GM12878 (cell line): ENCODE data around the gene PREX1. TPM values are rescaled to one million over a fixed set of nuclear protein-coding genes. Genes with fewer than 3 reads are reported as not detected.

ENCODE experiments used
- ATAC-seq: fragments of 200-7000 bp; cut with Tn5 transposase; 3 replicates; pipeline ENCODE4 v1.9.1; 2020; ENCODE audit warnings: mild to moderate bottlenecking, moderate library complexity
- BruUV-seq: library from RNA; stranded (reverse); fragments of 400-500 nt; replicated peaks from 2 replicates; lab custom pipeline; 2021; lab: Mats Ljungman, UMichigan
- CTCF ChIA-PET: fragments of 300-600 bp; sonication (Branson Sonifier 250); formaldehyde crosslinking; extraction: SDS; loops from one replicate; lab custom pipeline; 2021; ENCODE audit warnings: inconsistent platforms; lab: Yijun Ruan, JAX
- POLR2A ChIA-PET: fragments of 350-600 bp; formaldehyde crosslinking; extraction: SDS; loops from one replicate; lab custom pipeline; 2021; ENCODE audit warnings: inconsistent platforms; lab: Charles Lee
- RAD21 ChIA-PET: fragments of 300-600 bp; sonication (Branson Sonifier 250); formaldehyde crosslinking; loops from one replicate; lab custom pipeline; 2023; ENCODE audit warnings: antibody characterized with exemption; ENCODE audit not compliant: unreplicated experiment; lab: Charles Lee
- SMC1A ChIA-PET: fragments of 300-600 bp; sonication (Branson Sonifier 250); formaldehyde crosslinking; loops from one replicate; lab custom pipeline; 2023; ENCODE audit not compliant: unreplicated experiment, uncharacterized antibody; lab: Charles Lee
- DNase-seq: peaks from one replicate; pipeline ENCODE4 v3.0.0-alpha.2; 2011; ENCODE audit warnings: low read depth, low spot score
- FAIRE-seq: peaks from 3 replicates; lab custom pipeline; 2011; peaks lifted over from hg19 to GRCh38; lab: Jason Lieb, UNC
- H2AFZ ChIP-seq: 2 replicates; pipeline ENCODE4 v1.6.0; 2011; ENCODE audit warnings: low read depth, low read length, control low read depth; ENCODE audit not compliant: control insufficient read depth
- H3K27ac ChIP-seq: 2 replicates; pipeline ENCODE4 v1.5.1; 2011; ENCODE audit warnings: control low read depth; ENCODE audit not compliant: control insufficient read depth, insufficient read depth
- H3K27me3 ChIP-seq, 2 experiments: replicated peaks in 1 of 2; 2 replicates each; pipeline versions ENCODE4 v1.6.0 to v1.6.1; 2011; ENCODE audit warnings: low read length in 1 of 2; ENCODE audit not compliant: control insufficient read depth in 2 of 2, insufficient read depth in 2 of 2
- H3K36me3 ChIP-seq, 2 experiments: 2 replicates each; pipeline ENCODE4 v1.5.1; 2011; ENCODE audit warnings: low read length in 1 of 2; ENCODE audit not compliant: control insufficient read depth in 2 of 2, insufficient read depth in 2 of 2
- H3K4me1 ChIP-seq: 2 replicates; pipeline ENCODE4 v1.6.1; 2011; ENCODE audit warnings: mild to moderate bottlenecking, low read length, moderate library complexity, mixed read lengths; ENCODE audit not compliant: control insufficient read depth, insufficient read depth
- H3K4me2 ChIP-seq: 2 replicates; pipeline ENCODE4 v1.6.0; 2011; ENCODE audit warnings: control low read depth; ENCODE audit not compliant: control insufficient read depth, insufficient read depth
- H3K4me3 ChIP-seq: fragments of 200-600 bp; sonication (generic); 2 replicates; pipeline ENCODE4 v1.5.1; 2016
- H3K79me2 ChIP-seq: 2 replicates; pipeline ENCODE4 v1.6.0; 2011; ENCODE audit warnings: low read length; ENCODE audit not compliant: control insufficient read depth, insufficient read depth
- H3K9ac ChIP-seq: 2 replicates; pipeline ENCODE4 v1.8.0; 2011; ENCODE audit warnings: low read length, control low read depth, mixed read lengths; ENCODE audit not compliant: control insufficient read depth, insufficient read depth
- H3K9me3 ChIP-seq: replicated peaks from 3 replicates; pipeline ENCODE4 v1.5.1; 2011; ENCODE audit warnings: mild to moderate bottlenecking, low read length; ENCODE audit not compliant: control insufficient read depth, insufficient read depth
- H4K20me1 ChIP-seq: 2 replicates; pipeline ENCODE4 v1.6.0; 2011; ENCODE audit not compliant: control insufficient read depth, insufficient read depth
- ATF3 ChIP-seq: IDR thresholded peaks from 2 replicates; pipeline ENCODE4 v1.6.1; 2011; ENCODE audit warnings: low read depth, mild to moderate bottlenecking, low read length, moderate library complexity, borderline replicate concordance; ENCODE audit errors: extremely low read depth
- BHLHE40 ChIP-seq, 2 experiments: fragments of 450-650 bp in 1 of 2; IDR thresholded peaks; 2 replicates each; pipeline ENCODE4 v1.6.1; 2011 to 2017; ENCODE audit warnings: low read depth in 2 of 2, borderline replicate concordance in 1 of 2, improper control_type of control experiment in 1 of 2, low read length in 1 of 2, mild to moderate bottlenecking in 1 of 2
- EGR1 ChIP-seq, 2 experiments: IDR thresholded peaks; 1 replicate in 1 of 2; 2 replicates in 1 of 2; pipeline ENCODE4 v1.6.1; 2011 to 2012; ENCODE audit warnings: low read depth in 2 of 2, low read length in 2 of 2, borderline replicate concordance in 1 of 2, mild to moderate bottlenecking in 1 of 2, moderate library complexity in 1 of 2
- FOXK2 ChIP-seq: fragments of 450-650 bp; IDR thresholded peaks from 2 replicates; pipeline ENCODE4 v1.6.1; 2017; ENCODE audit warnings: mild to moderate bottlenecking, moderate library complexity
- HDGF ChIP-seq: fragments of 450-650 bp; IDR thresholded peaks from 2 replicates; pipeline ENCODE4 v1.6.1; 2016; ENCODE audit warnings: antibody characterized with exemption
- POU2F2 ChIP-seq: IDR thresholded peaks from 3 replicates; pipeline ENCODE4 v1.6.1; 2011; ENCODE audit warnings: low read depth, mild to moderate bottlenecking, low read length, borderline replicate concordance
- SKIL ChIP-seq: fragments of 450-650 bp; IDR thresholded peaks from 2 replicates; pipeline ENCODE4 v1.6.1; 2017; ENCODE audit warnings: mild to moderate bottlenecking, low read depth, inconsistent platforms; ENCODE audit not compliant: poor library complexity, severe bottlenecking
- TCF3 ChIP-seq: IDR thresholded peaks from 2 replicates; pipeline ENCODE4 v1.6.1; 2012; ENCODE audit warnings: low read depth, mild to moderate bottlenecking, low read length, borderline replicate concordance; ENCODE audit not compliant: insufficient read depth
- TCF7 ChIP-seq: IDR thresholded peaks from 2 replicates; pipeline ENCODE4 v1.6.1; 2014; ENCODE audit warnings: antibody characterized with exemption, borderline replicate concordance
- WGBS: methylation state at CpG from one replicate; pipeline ENCODE4 v1.1.6; 2016; ENCODE audit warnings: low lambda C conversion rate; ENCODE audit not compliant: insufficient replicate concordance, insufficient coverage; ENCODE audit errors: missing lambda C conversion rate; 5-methylcytosine and 5-hydroxymethylcytosine counted together
- in situ Hi-C: fragments of 300-500 bp; cut with MboI; formaldehyde crosslinking; loops from 9 replicates; pipeline ENCODE4 v1.14.3; 2018; ENCODE audit warnings: mixed read lengths
- intact Hi-C: fragments of 100-400 bp; cut with micrococcal nuclease; formaldehyde crosslinking; loops from one replicate; pipeline ENCODE4 v1.14.2; 2022; ENCODE audit not compliant: unreplicated experiment
- polyA plus RNA-seq, 11 experiments: library from polyadenylated mRNA; depleted of rRNA in 4 of 11; unstranded in 6 of 11; stranded (reverse) in 5 of 11; fragments of >200 nt; fragmentation: Nextera tagmentation in 4 of 11; fragmentation: Illumina TruSeq in 1 of 11; extraction: Ambion mirVana in 4 of 11; extraction: Trizol in 1 of 11; gene quantifications; 1 replicate in 1 of 11; 2 replicates in 10 of 11; pipeline versions ENCODE4 v1.2.1 to v1.2.3, GENCODE V29; 2011 to 2016; ENCODE audit warnings: inconsistent platforms in 2 of 11, missing spikeins in 2 of 11, low read depth in 1 of 11
- total RNA-seq, 4 experiments: library from RNA; depleted of rRNA in 3 of 4; stranded (reverse); fragments of >200 nt in 3 of 4; fragmentation: Illumina TruSeq in 1 of 4; extraction: Trizol in 1 of 4; gene quantifications; 2 replicates each; pipeline versions ENCODE4 v1.2.1 to v1.2.3, GENCODE V29; 2013 to 2021

PREX1 gene
- total and polyA plus RNA-seq, 10 of the 15 experiments (the other 5 are each of a cell fraction or from before 2014, with no cell fraction given) = 2.6 to 114 (median 38.9) TPM

GRCh38 chr20:48703107-48703506 is 124.7 kb downstream of the PREX1 start:
- Histone ChIP-seq H3K79me2 (no peaks in the 10 kb centered on the region; the same call in none of the 2 replicates), H3K4me3 (no peak overlapping the region), H3K9me3 (no peaks in the 10 kb centered on the region), H3K36me3 (peaks cover 44 to 47% of the 10 kb centered on the region in 2 experiments), H3K4me2 (no peak overlapping the region), H3K4me1 (no peaks in the 10 kb centered on the region), H3K9ac (no peak overlapping the region), H4K20me1 (no peaks in the 10 kb centered on the region; the same call in none of the 2 replicates), H3K27ac (no peak overlapping the region), H2AFZ (no peak overlapping the region), H3K27me3 (no peaks in the 10 kb centered on the region)
- intact Hi-C loops = no loop called here
- BruUV-seq = no TSS peak
- RAD21 ChIA-PET = no interaction called here
- CTCF ChIA-PET = no interaction called here
- no peak for ATAC-seq
- DNase-seq = no peak
- FAIRE-seq = no peak
- in situ Hi-C loops = no loop called here
- POLR2A ChIA-PET = no interaction called here
- no peak for TF ChIP-seq BHLHE40 (IDR thresholded peaks at IDR 0.05; ENCODE audit: borderline replicate concordance in 1 of 2, low read depth in 2 of 2, low read length in 1 of 2)
- TF ChIP-seq SKIL = no peak
- no peak for TF ChIP-seq TCF7
- no peak for TF ChIP-seq EGR1 (IDR thresholded peaks at IDR 0.05; ENCODE audit: borderline replicate concordance in 1 of 2, low read depth in 2 of 2, low read length in 2 of 2)
- no peak for TF ChIP-seq FOXK2
- TF ChIP-seq POU2F2 = no peak
- no peak for TF ChIP-seq ATF3
- no peak for TF ChIP-seq TCF3
- TF ChIP-seq HDGF = no peak
- WGBS = 88% methylated on average over 12 of the region's 12 CpGs
- SMC1A ChIA-PET = no interaction called here
